Neural cell (in vitro differentiated cells): Measurements from ENCODE around the gene ATP2B2. TPM values are rescaled to one million over a fixed set of nuclear protein-coding genes. Genes with fewer than 3 reads are reported as not detected.

Experiments used
- H2AFZ ChIP-seq: fragments of 200-600, 300-800 bp; sonication (generic), shearing (Covaris generic); 2 replicates; pipeline ENCODE4 v1.6.0; 2014; ENCODE audit warnings: low read depth, mild to moderate bottlenecking, antibody characterized with exemption, low read length, moderate library complexity
- H3F3A ChIP-seq: fragments of 200-600 bp; shearing (Covaris generic); 2 replicates; pipeline ENCODE4 v1.6.1; 2016; ENCODE audit warnings: mild to moderate bottlenecking, moderate library complexity, mixed read lengths, antibody characterized with exemption, low read length; ENCODE audit not compliant: insufficient read depth, poor library complexity, severe bottlenecking
- H3K27ac ChIP-seq: fragments of 200-600, 300-800 bp; sonication (generic), shearing (Covaris generic); 2 replicates; pipeline ENCODE4 v1.5.1; 2014; ENCODE audit warnings: mild to moderate bottlenecking, low read length, moderate library complexity
- H3K27me3 ChIP-seq: fragments of 300-800, 200-600 bp; sonication (generic), shearing (Covaris generic); 2 replicates; pipeline ENCODE4 v1.6.0; 2014; ENCODE audit warnings: mild to moderate bottlenecking, low read depth, low read length, moderate library complexity; ENCODE audit not compliant: insufficient read depth
- H3K36me3 ChIP-seq: fragments of 300-800, 200-600 bp; sonication (generic), shearing (Covaris generic); 2 replicates; pipeline ENCODE4 v1.5.1; 2014; ENCODE audit warnings: mild to moderate bottlenecking, antibody characterized with exemption, low read length, moderate library complexity; ENCODE audit not compliant: insufficient read depth
- H3K4me2 ChIP-seq: fragments of 300-800, 200-600 bp; sonication (generic), shearing (Covaris generic); 2 replicates; pipeline ENCODE4 v1.6.0; 2014; ENCODE audit warnings: mild to moderate bottlenecking, low read length
- H3K4me3 ChIP-seq: fragments of 300-800, 200-600 bp; sonication (generic), shearing (Covaris generic); 2 replicates; pipeline ENCODE4 v1.5.1; 2014; ENCODE audit warnings: mild to moderate bottlenecking, low read length, moderate library complexity
- H3K79me2 ChIP-seq: fragments of 200-600 bp; shearing (Covaris generic); replicated peaks from 2 replicates; pipeline ENCODE4 v1.6.0; 2014; ENCODE audit warnings: mild to moderate bottlenecking, low read length, moderate library complexity; ENCODE audit not compliant: insufficient read depth
- H3K9ac ChIP-seq: fragments of 300-800, 200-600 bp; sonication (generic), shearing (Covaris generic); 2 replicates; pipeline ENCODE4 v1.6.1; 2016; ENCODE audit warnings: mild to moderate bottlenecking, low read length, mixed read lengths
- H3K9me2 ChIP-seq: fragments of 200-600 bp; shearing (Covaris generic); 2 replicates; pipeline ENCODE4 v1.6.1; 2016; ENCODE audit warnings: mild to moderate bottlenecking, low read length, mixed read lengths; ENCODE audit not compliant: insufficient read depth
- H3K9me3 ChIP-seq: fragments of 200-600, 300-800 bp; sonication (generic), shearing (Covaris generic); 2 replicates; pipeline ENCODE4 v1.6.1; 2016; ENCODE audit warnings: mild to moderate bottlenecking, mixed run types, low read length, moderate library complexity, mixed read lengths
- H4K20me1 ChIP-seq: fragments of 200-600 bp; shearing (Covaris generic); 2 replicates; pipeline ENCODE4 v1.6.1; 2016; ENCODE audit warnings: mild to moderate bottlenecking, mixed run types; ENCODE audit not compliant: insufficient read depth
- EP300 ChIP-seq: fragments of 450-650 bp; conservative IDR thresholded peaks from 2 replicates; pipeline ENCODE4 v1.6.1; 2014; ENCODE audit warnings: antibody characterized with exemption, mild to moderate bottlenecking, moderate library complexity; ENCODE audit not compliant: poor library complexity, severe bottlenecking
- EZH2 ChIP-seq: fragments of 200-600, 300-800 bp; shearing (Covaris generic), sonication (generic); IDR thresholded peaks from 2 replicates; pipeline ENCODE4 v1.6.1; 2014; ENCODE audit warnings: antibody characterized with exemption, low read length, borderline replicate concordance, mild to moderate bottlenecking; ENCODE audit not compliant: insufficient read depth, poor library complexity, severe bottlenecking
- MXI1 ChIP-seq: fragments of 450-650 bp; conservative IDR thresholded peaks from 2 replicates; pipeline ENCODE4 v1.6.1; 2014; ENCODE audit warnings: antibody characterized with exemption, mild to moderate bottlenecking; ENCODE audit not compliant: poor library complexity, severe bottlenecking
- RAD21 ChIP-seq: fragments of 450-650 bp; conservative IDR thresholded peaks from 2 replicates; pipeline ENCODE4 v1.6.1; 2014; ENCODE audit warnings: antibody characterized with exemption, mild to moderate bottlenecking, moderate library complexity
- SMC3 ChIP-seq: fragments of 450-650 bp; conservative IDR thresholded peaks from 2 replicates; pipeline ENCODE4 v1.6.1; 2014; ENCODE audit warnings: antibody characterized with exemption, mild to moderate bottlenecking, moderate library complexity; ENCODE audit not compliant: poor library complexity
- polyA plus RNA-seq: library from polyadenylated mRNA; depleted of rRNA; stranded (reverse); fragments of >200 nt; gene quantifications from 2 replicates; pipeline ENCODE4 v1.2.3, GENCODE V29; 2014
- TF ChIP-seq, protein P1 (sequence below): fragments of 450-650 bp; IDR thresholded peaks from 2 replicates; pipeline ENCODE4 v1.5.1; 2014; ENCODE audit warnings: antibody characterized with exemption, mild to moderate bottlenecking, moderate library complexity; ENCODE audit not compliant: poor library complexity, severe bottlenecking
- TF ChIP-seq, protein P2 (sequence below): IDR thresholded peaks from 2 replicates; pipeline ENCODE4 v1.6.1; 2012; ENCODE audit warnings: borderline replicate concordance

Gene ATP2B2
- polyA plus RNA-seq, 1 donor from 2014 or later: 8.3 TPM

DNA sequence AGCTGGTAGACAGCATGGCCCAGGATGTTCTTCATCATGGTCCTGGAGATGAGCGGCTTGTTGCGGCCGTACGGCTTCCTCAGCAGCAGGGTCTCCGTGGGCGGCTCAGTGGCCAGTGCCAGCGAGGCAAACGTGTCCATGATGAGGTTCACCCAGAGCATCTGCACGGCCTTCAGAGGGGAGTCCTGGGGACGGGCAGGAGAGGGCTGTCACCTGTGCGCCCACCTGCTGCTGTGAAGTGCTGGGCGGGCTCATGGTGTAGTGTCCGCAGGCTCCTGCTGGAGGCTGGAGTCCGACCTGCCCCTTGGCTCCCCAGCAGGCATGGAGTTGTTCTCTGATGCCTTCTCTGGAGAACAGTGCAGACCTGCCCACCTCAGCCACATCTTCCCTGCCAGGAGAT lies 162.6 kb downstream of the ATP2B2 start:
- Histone ChIP-seq H3K4me2 (no peak overlapping the region), H2AFZ (no peak overlapping the region), H3K9ac (no peak overlapping the region), H3K27me3 (no peaks in the 10 kb centered on the region), H3K9me2 (no peaks in the 10 kb centered on the region), H3K9me3 (no peaks in the 10 kb centered on the region), H3K36me3 (no peaks in the 10 kb centered on the region), H4K20me1 (no peaks in the 10 kb centered on the region), H3K4me3 (no peak overlapping the region), H3K79me2 (no peaks in the 10 kb centered on the region), H3K27ac (no peak overlapping the region), H3F3A (no peaks in the 10 kb centered on the region)
- TF ChIP-seq, protein P1, sequence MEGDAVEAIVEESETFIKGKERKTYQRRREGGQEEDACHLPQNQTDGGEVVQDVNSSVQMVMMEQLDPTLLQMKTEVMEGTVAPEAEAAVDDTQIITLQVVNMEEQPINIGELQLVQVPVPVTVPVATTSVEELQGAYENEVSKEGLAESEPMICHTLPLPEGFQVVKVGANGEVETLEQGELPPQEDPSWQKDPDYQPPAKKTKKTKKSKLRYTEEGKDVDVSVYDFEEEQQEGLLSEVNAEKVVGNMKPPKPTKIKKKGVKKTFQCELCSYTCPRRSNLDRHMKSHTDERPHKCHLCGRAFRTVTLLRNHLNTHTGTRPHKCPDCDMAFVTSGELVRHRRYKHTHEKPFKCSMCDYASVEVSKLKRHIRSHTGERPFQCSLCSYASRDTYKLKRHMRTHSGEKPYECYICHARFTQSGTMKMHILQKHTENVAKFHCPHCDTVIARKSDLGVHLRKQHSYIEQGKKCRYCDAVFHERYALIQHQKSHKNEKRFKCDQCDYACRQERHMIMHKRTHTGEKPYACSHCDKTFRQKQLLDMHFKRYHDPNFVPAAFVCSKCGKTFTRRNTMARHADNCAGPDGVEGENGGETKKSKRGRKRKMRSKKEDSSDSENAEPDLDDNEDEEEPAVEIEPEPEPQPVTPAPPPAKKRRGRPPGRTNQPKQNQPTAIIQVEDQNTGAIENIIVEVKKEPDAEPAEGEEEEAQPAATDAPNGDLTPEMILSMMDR: no peak
- TF ChIP-seq MXI1: no peak
- no peak for TF ChIP-seq EZH2
- no peak for TF ChIP-seq SMC3
- TF ChIP-seq, protein P2, sequence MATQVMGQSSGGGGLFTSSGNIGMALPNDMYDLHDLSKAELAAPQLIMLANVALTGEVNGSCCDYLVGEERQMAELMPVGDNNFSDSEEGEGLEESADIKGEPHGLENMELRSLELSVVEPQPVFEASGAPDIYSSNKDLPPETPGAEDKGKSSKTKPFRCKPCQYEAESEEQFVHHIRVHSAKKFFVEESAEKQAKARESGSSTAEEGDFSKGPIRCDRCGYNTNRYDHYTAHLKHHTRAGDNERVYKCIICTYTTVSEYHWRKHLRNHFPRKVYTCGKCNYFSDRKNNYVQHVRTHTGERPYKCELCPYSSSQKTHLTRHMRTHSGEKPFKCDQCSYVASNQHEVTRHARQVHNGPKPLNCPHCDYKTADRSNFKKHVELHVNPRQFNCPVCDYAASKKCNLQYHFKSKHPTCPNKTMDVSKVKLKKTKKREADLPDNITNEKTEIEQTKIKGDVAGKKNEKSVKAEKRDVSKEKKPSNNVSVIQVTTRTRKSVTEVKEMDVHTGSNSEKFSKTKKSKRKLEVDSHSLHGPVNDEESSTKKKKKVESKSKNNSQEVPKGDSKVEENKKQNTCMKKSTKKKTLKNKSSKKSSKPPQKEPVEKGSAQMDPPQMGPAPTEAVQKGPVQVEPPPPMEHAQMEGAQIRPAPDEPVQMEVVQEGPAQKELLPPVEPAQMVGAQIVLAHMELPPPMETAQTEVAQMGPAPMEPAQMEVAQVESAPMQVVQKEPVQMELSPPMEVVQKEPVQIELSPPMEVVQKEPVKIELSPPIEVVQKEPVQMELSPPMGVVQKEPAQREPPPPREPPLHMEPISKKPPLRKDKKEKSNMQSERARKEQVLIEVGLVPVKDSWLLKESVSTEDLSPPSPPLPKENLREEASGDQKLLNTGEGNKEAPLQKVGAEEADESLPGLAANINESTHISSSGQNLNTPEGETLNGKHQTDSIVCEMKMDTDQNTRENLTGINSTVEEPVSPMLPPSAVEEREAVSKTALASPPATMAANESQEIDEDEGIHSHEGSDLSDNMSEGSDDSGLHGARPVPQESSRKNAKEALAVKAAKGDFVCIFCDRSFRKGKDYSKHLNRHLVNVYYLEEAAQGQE: no peak
- TF ChIP-seq RAD21: no peak

DNA sequence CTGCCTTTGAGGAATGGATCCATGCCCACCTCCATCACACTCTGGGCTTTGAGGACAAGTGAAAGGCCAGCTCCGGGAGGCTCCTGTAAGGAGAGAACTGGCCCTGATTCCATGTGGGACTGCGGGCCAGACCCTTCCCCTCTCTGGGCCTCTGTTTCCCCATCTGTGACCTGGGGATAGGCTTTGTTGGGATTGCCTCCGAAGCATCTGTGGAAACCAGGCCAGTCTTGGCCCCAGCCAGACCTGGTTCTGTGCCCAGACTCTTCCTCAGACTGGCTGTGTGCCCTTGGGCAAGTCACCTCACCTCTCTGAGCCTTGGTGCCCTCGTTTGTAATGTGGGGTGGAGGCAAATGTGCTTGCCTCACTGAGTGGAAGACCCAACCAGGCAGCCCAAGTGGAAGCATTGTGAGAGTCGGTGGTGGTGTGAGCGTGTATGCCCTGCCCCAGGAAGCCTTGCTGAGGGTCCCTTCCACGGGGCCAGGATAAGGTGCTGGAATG lies 163.4 kb downstream of the ATP2B2 start:
- no peaks in the 10 kb centered on the region for H3K9me3 ChIP-seq
- H3K79me2 ChIP-seq: no peaks in the 10 kb centered on the region
- H3K9me2 ChIP-seq: no peaks in the 10 kb centered on the region
- no peak for TF ChIP-seq RAD21
- no peak for TF ChIP-seq EP300
- TF ChIP-seq SMC3: no peak
- TF ChIP-seq EZH2: no peak
- no peak for TF ChIP-seq MXI1
- no peak overlapping the region for H3K27ac ChIP-seq
- no peaks in the 10 kb centered on the region for H3F3A ChIP-seq
- H3K36me3 ChIP-seq: no peaks in the 10 kb centered on the region
- no peaks in the 10 kb centered on the region for H3K27me3 ChIP-seq
- H4K20me1 ChIP-seq: no peaks in the 10 kb centered on the region
- H3K4me2 ChIP-seq: no peak overlapping the region
- H2AFZ ChIP-seq: no peak overlapping the region
- no peak overlapping the region for H3K4me3 ChIP-seq
- H3K9ac ChIP-seq: no peak overlapping the region

DNA sequence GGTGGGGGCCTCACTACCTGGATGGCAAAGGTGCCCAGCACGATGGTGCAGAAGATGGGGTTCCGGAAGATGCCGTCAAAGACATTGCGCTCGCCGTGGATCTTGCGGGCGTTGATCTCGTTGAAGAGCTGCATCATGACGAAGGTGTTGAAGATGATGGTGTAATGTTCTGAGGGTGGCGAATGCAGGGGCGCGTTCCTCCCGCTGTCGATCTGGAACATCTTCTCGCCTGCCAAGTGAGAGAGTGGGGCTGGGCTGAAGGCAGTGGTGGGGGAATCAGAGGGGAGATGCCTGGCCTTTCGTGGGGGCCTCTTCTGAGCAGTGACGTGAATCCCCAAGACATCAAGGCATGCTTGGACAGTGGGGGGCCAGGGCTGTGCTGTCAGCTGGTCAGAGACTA lies 164.9 kb downstream of the ATP2B2 start:
- Histone ChIP-seq H3K9me2 (no peaks in the 10 kb centered on the region), H3K9me3 (no peaks in the 10 kb centered on the region), H4K20me1 (no peaks in the 10 kb centered on the region), H3K4me2 (no peak overlapping the region), H3K36me3 (no peaks in the 10 kb centered on the region), H3K27me3 (no peaks in the 10 kb centered on the region), H3K9ac (no peak overlapping the region), H2AFZ (no peak overlapping the region), H3F3A (no peaks in the 10 kb centered on the region), H3K79me2 (no peaks in the 10 kb centered on the region), H3K27ac (no peak overlapping the region), H3K4me3 (no peak overlapping the region)
- no peak for TF ChIP-seq MXI1
- TF ChIP-seq RAD21: no peak
